Measurements from ENCODE around the gene URB1. TPM values are rescaled to one million over a fixed set of nuclear protein-coding genes. Genes with fewer than 3 reads are reported as not detected.

URB1 gene
- polyA plus RNA-seq, 2 of the 4 experiments (the other 2 are of a cell fraction), result 8.7 to 10.1 TPM

DNA sequence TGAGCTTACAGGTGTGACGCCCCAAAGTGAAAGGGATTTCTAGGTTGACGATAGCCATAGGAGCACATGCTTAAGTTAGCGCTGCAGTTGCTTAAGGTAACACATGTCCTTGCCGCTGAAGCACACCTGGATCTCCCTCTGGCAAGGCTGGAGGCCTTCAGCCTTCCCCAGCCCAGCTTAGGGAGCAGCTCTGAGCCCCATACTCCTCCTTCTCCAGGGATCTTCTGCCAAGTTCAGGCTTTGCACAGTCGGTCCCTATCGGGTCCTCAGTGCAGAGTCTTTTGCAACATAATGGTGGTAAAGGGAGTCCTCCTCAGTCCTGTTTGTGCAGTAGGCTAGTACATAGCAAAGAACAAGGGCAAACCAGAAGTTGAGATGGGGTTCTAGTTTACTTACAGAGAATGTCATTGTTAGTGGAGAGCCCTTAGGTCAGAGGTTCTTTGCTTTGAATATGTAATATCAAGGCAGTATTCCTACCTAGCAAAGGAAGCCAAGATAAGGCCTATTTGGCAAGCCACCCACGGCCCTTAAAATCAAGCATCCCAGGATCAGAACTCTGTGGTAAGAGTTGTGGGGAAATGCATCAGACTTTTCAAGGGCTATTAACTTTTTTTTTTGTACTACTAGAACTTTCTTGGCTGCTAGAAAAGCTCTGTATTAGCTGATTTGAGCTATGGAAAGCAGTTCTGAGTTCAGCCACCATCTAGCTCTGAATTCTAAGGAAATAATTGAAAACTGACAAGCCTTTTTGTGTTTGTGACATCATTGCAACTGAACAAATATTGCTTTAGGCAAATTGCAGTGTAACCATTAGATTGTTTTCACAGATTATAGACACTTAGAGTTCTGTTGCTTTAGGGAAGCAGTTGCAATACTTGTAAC, 21.1 kb upstream of the URB1 start (continued):
- TF ChIP-seq, protein P1, sequence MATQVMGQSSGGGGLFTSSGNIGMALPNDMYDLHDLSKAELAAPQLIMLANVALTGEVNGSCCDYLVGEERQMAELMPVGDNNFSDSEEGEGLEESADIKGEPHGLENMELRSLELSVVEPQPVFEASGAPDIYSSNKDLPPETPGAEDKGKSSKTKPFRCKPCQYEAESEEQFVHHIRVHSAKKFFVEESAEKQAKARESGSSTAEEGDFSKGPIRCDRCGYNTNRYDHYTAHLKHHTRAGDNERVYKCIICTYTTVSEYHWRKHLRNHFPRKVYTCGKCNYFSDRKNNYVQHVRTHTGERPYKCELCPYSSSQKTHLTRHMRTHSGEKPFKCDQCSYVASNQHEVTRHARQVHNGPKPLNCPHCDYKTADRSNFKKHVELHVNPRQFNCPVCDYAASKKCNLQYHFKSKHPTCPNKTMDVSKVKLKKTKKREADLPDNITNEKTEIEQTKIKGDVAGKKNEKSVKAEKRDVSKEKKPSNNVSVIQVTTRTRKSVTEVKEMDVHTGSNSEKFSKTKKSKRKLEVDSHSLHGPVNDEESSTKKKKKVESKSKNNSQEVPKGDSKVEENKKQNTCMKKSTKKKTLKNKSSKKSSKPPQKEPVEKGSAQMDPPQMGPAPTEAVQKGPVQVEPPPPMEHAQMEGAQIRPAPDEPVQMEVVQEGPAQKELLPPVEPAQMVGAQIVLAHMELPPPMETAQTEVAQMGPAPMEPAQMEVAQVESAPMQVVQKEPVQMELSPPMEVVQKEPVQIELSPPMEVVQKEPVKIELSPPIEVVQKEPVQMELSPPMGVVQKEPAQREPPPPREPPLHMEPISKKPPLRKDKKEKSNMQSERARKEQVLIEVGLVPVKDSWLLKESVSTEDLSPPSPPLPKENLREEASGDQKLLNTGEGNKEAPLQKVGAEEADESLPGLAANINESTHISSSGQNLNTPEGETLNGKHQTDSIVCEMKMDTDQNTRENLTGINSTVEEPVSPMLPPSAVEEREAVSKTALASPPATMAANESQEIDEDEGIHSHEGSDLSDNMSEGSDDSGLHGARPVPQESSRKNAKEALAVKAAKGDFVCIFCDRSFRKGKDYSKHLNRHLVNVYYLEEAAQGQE (IDR thresholded peaks at IDR 0.05), result no peak
- TF ChIP-seq KDM5A (IDR thresholded peaks at IDR 0.05) (no peak), NPAS2 (CRISPR knock-in tag; IDR thresholded peaks at IDR 0.05; ENCODE audit: borderline replicate concordance) (no peak)

DNA sequence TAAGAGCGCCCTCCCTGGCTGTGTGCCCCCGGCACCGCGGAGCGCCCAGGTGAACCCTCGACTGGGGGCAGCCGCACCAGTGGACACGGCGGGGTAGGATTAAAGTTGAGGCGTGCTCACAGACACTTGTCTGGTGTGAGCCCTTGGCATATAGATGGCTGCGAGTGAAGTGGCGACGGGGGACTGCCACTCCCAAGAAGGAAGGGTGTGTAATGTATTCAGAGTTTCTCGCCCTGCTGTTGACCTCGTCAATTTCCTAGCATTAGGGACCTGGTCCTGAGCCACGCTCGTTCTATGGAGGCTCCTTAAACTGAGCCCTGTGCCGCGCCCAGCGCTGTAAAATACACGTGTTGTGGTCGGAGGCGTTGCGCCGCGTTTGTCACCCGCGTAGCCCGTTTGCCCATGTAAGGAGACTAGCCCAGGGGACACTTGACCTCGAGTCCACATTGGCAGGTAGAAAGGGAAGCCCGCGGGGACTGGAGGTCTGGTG, 20.2 kb upstream of the URB1 start:
- no peak for DNase-seq (ENCODE audit: low read depth in 1 of 2, low spot score in 1 of 2)
- Histone ChIP-seq H3K4me2 (peak overlapping the region; percentile 99), H3K4me3 (peak overlapping the region; percentile 58), H3K27ac (peak overlapping the region; percentile 98 to 100), H3K4me1 (peaks cover 41% of the 10 kb centered on the region), H3K9me3 (no peaks in the 10 kb centered on the region)
- TF ChIP-seq, protein P2, sequence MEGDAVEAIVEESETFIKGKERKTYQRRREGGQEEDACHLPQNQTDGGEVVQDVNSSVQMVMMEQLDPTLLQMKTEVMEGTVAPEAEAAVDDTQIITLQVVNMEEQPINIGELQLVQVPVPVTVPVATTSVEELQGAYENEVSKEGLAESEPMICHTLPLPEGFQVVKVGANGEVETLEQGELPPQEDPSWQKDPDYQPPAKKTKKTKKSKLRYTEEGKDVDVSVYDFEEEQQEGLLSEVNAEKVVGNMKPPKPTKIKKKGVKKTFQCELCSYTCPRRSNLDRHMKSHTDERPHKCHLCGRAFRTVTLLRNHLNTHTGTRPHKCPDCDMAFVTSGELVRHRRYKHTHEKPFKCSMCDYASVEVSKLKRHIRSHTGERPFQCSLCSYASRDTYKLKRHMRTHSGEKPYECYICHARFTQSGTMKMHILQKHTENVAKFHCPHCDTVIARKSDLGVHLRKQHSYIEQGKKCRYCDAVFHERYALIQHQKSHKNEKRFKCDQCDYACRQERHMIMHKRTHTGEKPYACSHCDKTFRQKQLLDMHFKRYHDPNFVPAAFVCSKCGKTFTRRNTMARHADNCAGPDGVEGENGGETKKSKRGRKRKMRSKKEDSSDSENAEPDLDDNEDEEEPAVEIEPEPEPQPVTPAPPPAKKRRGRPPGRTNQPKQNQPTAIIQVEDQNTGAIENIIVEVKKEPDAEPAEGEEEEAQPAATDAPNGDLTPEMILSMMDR (IDR thresholded peaks at IDR 0.05), result peak; percentile 2; the same call in 1 of the 3 replicates
- TF ChIP-seq EHF (CRISPR knock-in tag; IDR thresholded peaks at IDR 0.05), result no peak
- TF ChIP-seq, protein P3, sequence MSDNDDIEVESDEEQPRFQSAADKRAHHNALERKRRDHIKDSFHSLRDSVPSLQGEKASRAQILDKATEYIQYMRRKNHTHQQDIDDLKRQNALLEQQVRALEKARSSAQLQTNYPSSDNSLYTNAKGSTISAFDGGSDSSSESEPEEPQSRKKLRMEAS (IDR thresholded peaks at IDR 0.05), result 0 out of 2 replicates have a peak, but pooled peaks have one; percentile 6
- TF ChIP-seq, protein P4, sequence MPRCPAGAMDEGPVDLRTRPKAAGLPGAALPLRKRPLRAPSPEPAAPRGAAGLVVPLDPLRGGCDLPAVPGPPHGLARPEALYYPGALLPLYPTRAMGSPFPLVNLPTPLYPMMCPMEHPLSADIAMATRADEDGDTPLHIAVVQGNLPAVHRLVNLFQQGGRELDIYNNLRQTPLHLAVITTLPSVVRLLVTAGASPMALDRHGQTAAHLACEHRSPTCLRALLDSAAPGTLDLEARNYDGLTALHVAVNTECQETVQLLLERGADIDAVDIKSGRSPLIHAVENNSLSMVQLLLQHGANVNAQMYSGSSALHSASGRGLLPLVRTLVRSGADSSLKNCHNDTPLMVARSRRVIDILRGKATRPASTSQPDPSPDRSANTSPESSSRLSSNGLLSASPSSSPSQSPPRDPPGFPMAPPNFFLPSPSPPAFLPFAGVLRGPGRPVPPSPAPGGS (IDR thresholded peaks at IDR 0.05), result 0 out of 3 replicates have a peak, but pooled peaks have one; percentile 18
- CTCF ChIA-PET, result interaction anchor here (1.3 to 9.2 kb wide), 9 partner anchors 14 to 187 kb away, joined by 3 to 61 read pairs (median 6); no protein-coding TSS in a partner anchor
- POLR2A ChIA-PET, result interaction anchor here (0.7 to 1.6 kb wide), 2 partner anchors 14 to 188 kb away, joined by 3 read pairs; no protein-coding TSS in a partner anchor
- peak in 1 of 2 experiments; percentile 51; a peak in 5 of 6 replicates for ATAC-seq
- no peak for FAIRE-seq
- 6% methylated on average over 7 of the region's 32 CpGs for WGBS (ENCODE audit: missing lambda C conversion rate)

DNA sequence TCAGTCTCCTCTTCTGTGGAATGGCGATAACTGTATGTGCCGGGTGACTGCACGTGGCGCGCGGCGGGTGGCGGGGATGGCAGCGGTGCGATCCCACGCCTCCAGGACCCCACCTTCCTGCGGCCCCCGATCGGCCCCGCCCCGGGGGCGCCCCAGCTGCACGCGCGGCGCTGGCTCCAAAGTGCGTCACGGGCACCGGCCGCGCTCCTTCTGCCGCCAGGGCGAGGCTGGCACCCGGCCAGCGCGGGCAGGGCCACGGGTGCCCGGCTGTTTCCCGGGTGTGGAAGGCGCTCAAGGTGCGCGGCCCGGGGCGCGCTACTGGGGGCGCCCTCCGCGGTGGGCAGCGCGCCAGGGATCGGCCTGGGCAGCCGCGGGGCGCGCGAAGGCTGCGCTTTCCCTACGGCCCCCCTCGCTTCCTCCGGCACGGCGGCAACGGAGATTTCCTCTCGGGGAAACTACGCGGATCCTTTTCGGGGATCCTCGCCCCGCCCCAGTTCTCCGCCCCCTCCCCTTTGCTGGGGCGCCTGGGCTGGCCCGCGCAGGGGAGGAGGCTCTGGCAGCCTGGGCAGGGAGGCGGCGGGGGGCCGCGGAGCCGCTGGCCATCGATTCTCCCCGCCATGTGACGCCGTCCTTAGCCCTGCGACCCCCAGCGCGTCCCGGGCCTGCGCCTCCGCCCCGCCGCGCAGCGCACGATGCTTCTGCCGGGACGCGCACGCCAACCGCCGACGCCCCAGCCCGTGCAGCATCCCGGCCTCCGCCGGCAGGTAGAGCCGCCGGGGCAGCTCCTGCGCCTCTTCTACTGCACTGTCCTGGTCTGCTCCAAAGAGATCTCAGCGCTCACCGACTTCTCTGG, 19.6 kb upstream of the URB1 start, which contains the start of gene EVA1C:
Gene EVA1C, plus strand, starts transcription at position 545 of the 853 bp plus-strand sequence. Its CDS starts 148 bp downstream, at position 693.
- POLR2A ChIA-PET, result interaction anchor here (0.8 to 1.9 kb wide), 4 partner anchors 14 to 189 kb away, joined by 3 to 5 read pairs (median 3); no protein-coding TSS in a partner anchor
- peak within 1 kb of the TSS; percentile 98 to 100 for H3K27ac ChIP-seq
- no peak for FAIRE-seq
- no CpG with 5 or more reads among the region's 104 CpGs for WGBS (ENCODE audit: missing lambda C conversion rate)
- peak; percentile 70 to 80 for ATAC-seq
- H3K9me3 ChIP-seq, result no peaks in the 10 kb centered on the region
- peak within 1 kb of the TSS; percentile 58 for H3K4me3 ChIP-seq
- peak; percentile 51 to 58 for DNase-seq (ENCODE audit: low read depth in 1 of 2, low spot score in 1 of 2)
- CTCF ChIA-PET, result interaction anchor here (0.5 to 9.2 kb wide), 8 partner anchors 9 to 188 kb away, joined by 3 to 61 read pairs (median 4); no protein-coding TSS in a partner anchor
- H3K4me2 ChIP-seq, result peak within 1 kb of the TSS; percentile 99
- H3K4me1 ChIP-seq, result peaks cover 35% of the 10 kb centered on the region
- TF ChIP-seq, protein P5, sequence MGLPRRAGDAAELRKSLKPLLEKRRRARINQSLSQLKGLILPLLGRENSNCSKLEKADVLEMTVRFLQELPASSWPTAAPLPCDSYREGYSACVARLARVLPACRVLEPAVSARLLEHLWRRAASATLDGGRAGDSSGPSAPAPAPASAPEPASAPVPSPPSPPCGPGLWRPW (IDR thresholded peaks at IDR 0.05), result no peak
- no peak for TF ChIP-seq PHF8 (IDR thresholded peaks at IDR 0.05; ENCODE audit: borderline replicate concordance, low read depth)
- no peak for TF ChIP-seq TP53 (CRISPR knock-in tag; IDR thresholded peaks at IDR 0.05)
- no peak for TF ChIP-seq CHD2 (IDR thresholded peaks at IDR 0.05; ENCODE audit: low read length, partially characterized antibody)
- TF ChIP-seq, protein P6, sequence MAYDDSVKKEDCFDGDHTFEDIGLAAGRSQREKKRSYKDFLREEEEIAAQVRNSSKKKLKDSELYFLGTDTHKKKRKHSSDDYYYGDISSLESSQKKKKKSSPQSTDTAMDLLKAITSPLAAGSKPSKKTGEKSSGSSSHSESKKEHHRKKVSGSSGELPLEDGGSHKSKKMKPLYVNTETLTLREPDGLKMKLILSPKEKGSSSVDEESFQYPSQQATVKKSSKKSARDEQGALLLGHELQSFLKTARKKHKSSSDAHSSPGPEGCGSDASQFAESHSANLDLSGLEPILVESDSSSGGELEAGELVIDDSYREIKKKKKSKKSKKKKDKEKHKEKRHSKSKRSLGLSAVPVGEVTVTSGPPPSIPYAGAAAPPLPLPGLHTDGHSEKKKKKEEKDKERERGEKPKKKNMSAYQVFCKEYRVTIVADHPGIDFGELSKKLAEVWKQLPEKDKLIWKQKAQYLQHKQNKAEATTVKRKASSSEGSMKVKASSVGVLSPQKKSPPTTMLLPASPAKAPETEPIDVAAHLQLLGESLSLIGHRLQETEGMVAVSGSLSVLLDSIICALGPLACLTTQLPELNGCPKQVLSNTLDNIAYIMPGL (CRISPR knock-in tag; IDR thresholded peaks at IDR 0.05; ENCODE audit: borderline replicate concordance), result no peak
- TF ChIP-seq ZSCAN20 (CRISPR knock-in tag; IDR thresholded peaks at IDR 0.05), result no peak
- TF ChIP-seq JUN (IDR thresholded peaks at IDR 0.05), result peak in 1 of 2 experiments; percentile 75; a peak in 4 of 5 replicates
- no peak for TF ChIP-seq HOXB5 (CRISPR knock-in tag; IDR thresholded peaks at IDR 0.05)
- TF ChIP-seq RCOR1 (IDR thresholded peaks at IDR 0.05; ENCODE audit: low read depth, low read length), result no peak
- TF ChIP-seq RNF2 (IDR thresholded peaks at IDR 0.05; ENCODE audit: borderline replicate concordance, low read depth), result no peak
- TF ChIP-seq KDM1A (IDR thresholded peaks at IDR 0.05; ENCODE audit: low read depth), result no peak
- no peak for TF ChIP-seq RFX5 (IDR thresholded peaks at IDR 0.05)
- TF ChIP-seq MYC (IDR thresholded peaks at IDR 0.05; ENCODE audit: borderline replicate concordance, low read length), result peak; percentile 52; the same call in 1 of the 2 replicates

All from A549 (cell line).